Putamen (tissue), 1 donor: Measurements from ENCODE around the gene SUGCT.

ENCODE experiments used
- DNase-seq: peaks from one replicate; pipeline ENCODE4 v3.0.0-alpha.2; 2016; ENCODE audit warnings: low spot score

The SUGCT gene

DNA sequence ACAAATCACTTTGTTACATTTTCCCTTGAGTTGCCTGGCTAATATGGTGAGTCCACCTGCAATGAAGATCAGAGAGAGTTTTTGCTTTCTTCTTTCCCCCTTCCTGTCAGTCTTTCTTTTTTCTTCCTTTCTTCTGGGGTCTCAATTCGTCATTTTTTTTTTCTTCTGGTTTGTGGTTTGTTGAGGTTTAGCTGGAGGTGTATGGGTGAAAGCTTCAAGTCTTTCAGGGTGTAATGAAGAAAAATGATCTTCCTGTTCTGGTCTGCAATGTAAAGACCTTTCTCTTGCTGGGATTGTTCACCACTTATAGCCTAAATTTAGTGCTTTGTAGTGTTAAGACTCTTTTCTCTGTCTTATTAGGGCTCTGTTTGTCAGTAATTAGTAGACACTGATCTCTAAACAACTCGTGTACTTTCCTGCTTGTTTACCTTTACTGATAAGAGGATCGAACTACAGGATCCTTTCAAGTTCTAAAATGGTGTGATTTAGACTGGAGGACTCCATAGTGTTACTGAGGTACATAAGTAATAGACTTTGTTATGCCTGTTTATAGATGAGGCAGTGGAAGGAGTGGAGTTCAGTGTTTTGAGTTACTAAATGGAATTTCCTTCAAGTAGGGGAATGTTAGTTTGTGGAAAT is 129.1 kb downstream of the SUGCT start:
- no peak for DNase-seq

DNA sequence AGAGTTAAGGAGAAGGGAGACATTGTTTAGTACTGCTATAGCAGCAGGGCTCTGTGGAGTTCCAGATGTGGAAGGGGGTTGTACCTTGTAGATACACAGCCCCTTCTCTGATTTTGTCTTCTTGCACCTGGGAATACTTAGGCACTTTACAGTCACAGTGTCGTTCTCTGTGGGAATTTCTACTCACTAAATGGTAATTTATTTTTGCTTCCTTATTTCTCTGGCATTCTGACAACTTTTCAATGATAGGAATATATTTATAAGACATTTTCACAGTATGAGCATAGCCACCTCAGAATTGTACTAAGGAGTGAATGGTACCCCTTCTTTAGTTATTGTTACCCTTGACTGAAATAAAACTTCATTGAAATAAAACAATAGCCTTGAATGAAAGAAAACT is 132.8 kb downstream of the SUGCT start:
- no peak for DNase-seq

- peak; percentile 3 for DNase-seq
Measured at GRCh38 chr7:40268810-40269209, 134.0 kb downstream of the SUGCT start.

- no peak for DNase-seq
Measured at GRCh38 chr7:40276061-40276460, 141.3 kb downstream of the SUGCT start.

DNA sequence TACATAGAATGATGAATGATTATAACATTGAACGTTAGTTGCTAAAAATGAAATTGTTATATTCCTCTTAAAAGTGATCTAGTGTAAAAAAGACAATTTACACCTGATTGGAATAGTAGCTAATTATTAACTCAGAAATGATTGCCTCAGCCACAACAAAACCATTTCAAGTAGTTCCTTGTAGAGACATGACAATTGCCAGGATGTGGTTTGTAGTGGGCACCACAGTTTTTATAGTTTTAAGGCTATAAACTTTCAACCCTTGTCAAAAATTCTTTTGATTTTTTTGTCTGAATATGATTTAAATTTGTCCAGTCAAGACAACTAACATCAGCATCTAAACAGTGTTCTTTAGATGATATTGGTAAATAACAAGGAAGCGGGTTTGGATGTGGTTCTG is 145.2 kb downstream of the SUGCT start:
- DNase-seq: no peak

- no peak for DNase-seq
Measured at GRCh38 chr7:40282858-40283257, 148.1 kb downstream of the SUGCT start.

GRCh38 chr7:40283391-40283790 is 148.6 kb downstream of the SUGCT start:
- no peak for DNase-seq

- no peak for DNase-seq
Measured at GRCh38 chr7:40288827-40289226, 154.0 kb downstream of the SUGCT start.

GRCh38 chr7:40297741-40298311 is 163.0 kb downstream of the SUGCT start:
- no peak for DNase-seq

- DNase-seq: no peak
Measured at GRCh38 chr7:40298421-40298820, 163.6 kb downstream of the SUGCT start.

DNA sequence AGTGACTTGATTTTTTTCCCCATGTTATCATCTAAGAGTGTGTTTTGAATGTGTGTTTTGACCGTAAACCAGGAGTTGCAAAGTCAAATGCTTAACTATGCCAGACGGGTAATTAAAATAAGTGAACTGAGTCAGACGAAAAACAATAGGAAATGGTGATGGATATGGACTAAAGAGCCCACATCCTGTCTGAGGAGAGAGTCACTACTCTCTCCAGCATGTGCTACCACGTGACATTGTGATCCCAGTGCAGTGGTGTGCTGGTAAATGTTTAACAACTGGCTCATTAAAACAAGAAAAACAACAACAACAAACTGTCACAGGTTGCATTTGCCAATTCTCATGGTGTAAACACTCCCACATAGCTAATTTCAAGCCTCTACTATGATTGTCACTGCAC is 164.3 kb downstream of the SUGCT start:
- DNase-seq: no peak

DNA sequence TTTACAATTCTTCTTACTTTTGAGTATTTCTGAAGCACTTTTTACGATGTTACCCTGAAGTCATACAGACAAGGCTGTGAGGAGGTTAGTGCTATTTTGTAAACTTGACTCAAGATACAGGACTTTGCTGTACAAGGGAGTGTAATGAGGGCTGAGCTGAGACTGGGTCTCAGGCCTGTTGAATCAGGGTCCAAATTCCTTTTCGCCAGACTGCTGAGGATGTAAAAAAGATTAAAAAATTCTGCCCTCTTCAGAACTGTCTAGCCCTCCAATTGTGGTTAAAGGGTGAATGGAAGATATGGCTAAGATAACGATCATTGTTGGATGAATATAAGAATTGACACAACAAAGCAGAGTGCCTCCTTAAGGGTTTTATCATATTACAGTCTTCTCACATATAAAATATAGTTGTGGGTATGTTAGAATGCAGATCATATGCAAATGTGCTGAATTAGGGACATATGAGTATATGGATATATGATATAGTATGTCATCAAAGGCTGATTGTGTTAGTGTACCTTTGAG is 165.4 kb downstream of the SUGCT start:
- no peak for DNase-seq

- DNase-seq: no peak
Measured at GRCh38 chr7:40301486-40302068, 166.8 kb downstream of the SUGCT start.

DNA sequence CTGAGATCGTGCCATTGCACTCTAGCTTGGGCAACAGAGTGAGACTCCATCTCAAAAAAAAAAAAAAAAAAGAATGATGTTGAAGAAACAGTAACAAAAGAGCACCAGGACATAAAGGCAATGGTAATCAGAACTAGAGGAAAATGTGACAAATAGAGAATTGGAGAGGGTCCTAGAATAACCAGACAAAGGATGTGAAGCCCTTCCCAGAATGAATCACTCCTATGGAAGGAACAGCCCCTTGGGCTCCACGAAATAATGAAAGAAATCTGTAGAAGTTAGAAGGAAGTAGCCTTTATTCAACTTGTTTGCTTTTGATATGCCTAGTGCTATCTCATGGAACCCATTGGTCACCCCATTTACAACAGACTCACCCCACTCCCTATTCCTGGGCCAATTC is 169.2 kb downstream of the SUGCT start:
- DNase-seq: no peak

- no peak for DNase-seq
Measured at GRCh38 chr7:40305229-40305628, 170.4 kb downstream of the SUGCT start.

DNA sequence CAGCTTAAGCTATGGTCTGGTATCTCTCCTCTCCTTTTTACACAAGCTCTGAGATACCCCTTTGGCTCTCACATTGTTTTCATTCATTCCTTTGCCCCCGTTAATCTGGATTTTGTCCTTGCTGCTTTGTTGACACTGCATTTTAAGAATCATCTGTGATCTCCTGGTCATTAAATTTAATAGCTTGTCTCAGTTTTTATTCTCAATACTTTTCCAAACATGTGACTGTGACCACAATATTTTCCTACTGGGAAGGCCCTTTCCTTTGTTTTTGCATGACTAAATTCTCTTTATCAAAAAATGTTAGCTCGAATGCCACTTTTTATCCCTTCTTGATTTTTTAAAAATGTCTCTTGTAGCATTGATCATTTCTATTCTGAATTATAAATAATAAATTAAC is 171.2 kb downstream of the SUGCT start:
- DNase-seq: no peak

GRCh38 chr7:40306596-40306995 is 171.8 kb downstream of the SUGCT start:
- DNase-seq: no peak

- DNase-seq: no peak
Measured at GRCh38 chr7:40310258-40310657, 175.5 kb downstream of the SUGCT start.

DNA sequence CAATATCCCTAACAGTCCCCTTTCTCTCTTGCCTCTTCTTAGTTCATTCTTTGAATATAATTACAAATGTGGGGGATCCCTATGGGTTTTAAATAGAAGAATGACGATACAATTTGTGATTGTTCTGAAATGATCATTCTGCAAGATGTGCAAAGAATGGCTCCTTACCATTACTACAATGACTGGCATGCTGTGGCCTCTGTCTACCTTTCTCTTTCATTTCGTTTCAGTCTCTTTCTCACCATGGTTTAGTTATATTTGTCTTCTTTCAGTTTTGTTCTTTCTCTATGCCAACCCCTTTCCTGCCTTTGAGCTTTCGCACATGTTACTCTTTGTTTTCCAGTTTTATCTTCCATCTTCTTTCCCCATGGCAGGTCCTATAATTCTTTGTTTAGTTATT is 176.5 kb downstream of the SUGCT start:
- no peak for DNase-seq

- DNase-seq: no peak
Measured at GRCh38 chr7:40315277-40315676, 180.5 kb downstream of the SUGCT start.

DNA sequence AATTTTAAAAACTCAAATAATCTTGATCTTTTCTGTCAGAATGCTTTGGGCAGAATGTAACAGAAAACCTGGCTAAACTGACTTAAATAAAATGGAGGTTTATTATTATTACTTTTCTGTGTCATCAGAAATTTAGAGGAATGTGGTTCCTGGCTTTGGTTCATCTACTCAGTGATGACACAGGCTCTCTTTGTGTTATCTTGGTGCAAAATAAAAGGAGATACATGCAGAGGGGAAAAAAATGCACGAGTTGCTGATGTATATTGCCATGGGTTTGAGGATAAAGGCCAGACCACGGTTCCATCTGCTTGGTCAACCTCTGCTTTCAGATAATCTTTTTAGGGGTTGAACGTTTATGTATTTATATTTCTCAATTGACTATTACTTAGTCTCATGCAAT is 181.4 kb downstream of the SUGCT start:
- no peak for DNase-seq

- no peak for DNase-seq
Measured at GRCh38 chr7:40324914-40325313, 190.1 kb downstream of the SUGCT start.

GRCh38 chr7:40327113-40327512 is 192.3 kb downstream of the SUGCT start:
- no peak for DNase-seq

GRCh38 chr7:40327873-40328272 is 193.1 kb downstream of the SUGCT start:
- no peak for DNase-seq
